Urothelium cell line (cell line): ENCODE measurements around the gene GOLGA8J.
"Not testable (repeated sequence)": the region's sequence is repeated elsewhere in the genome, so short reads cannot be mapped to it uniquely, and the experiment has no call there.

Source experiments
- DNase-seq: peaks from one replicate; pipeline ENCODE4 v3.0.0; 2011; ENCODE audit warnings: low spot score, mixed read lengths
- FAIRE-seq: peaks from 2 replicates; lab custom pipeline; 2011; peaks lifted over from hg19 to GRCh38; lab: Jason Lieb, UNC

Gene GOLGA8J

GRCh38 chr15:30073915-30074314 is 8.8 kb upstream of the GOLGA8J start:
- DNase-seq (no peak), FAIRE-seq (no peak)

GRCh38 chr15:30080816-30081215 is 1.9 kb upstream of the GOLGA8J start:
- not testable (repeated sequence) for FAIRE-seq
- peak; percentile 20 for DNase-seq

- DNase-seq, FAIRE-seq: not testable (repeated sequence)
These were observed 15.1 kb downstream of the GOLGA8J start for GRCh38 chr15:30097827-30098226.

GRCh38 chr15:30102890-30103289 is 20.1 kb downstream of the GOLGA8J start:
- not testable (repeated sequence) for DNase-seq, FAIRE-seq

DNA sequence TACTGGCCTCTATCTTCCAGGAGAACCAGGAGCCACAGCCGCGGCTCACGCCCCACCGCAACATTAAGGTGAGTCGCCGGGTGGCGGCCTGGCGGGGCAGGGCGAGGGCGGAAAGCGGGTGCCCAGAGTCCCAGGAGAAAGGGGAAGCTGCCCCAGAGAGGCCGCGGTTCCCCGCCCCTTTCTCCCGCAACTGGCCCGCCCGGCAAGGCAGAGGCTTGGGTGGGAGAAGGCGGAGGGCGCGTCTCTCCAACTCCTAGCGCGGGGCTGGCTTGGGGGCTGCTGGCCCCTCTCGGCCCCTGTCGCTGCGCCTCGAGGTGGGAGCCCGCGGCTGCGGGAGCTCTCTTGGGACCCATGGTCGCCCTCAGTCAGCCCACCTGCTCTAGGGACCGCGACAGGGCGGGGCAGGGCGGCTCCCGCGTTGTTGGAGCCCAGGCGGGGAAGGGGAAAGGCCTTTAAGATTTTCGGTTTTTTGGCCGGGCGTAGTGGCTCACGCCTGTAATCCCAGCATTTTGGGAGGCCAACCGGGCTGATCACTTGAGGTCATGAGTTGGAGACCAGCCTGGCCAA is 21.3 kb downstream of the GOLGA8J start:
- DNase-seq, FAIRE-seq: not testable (repeated sequence)

DNA sequence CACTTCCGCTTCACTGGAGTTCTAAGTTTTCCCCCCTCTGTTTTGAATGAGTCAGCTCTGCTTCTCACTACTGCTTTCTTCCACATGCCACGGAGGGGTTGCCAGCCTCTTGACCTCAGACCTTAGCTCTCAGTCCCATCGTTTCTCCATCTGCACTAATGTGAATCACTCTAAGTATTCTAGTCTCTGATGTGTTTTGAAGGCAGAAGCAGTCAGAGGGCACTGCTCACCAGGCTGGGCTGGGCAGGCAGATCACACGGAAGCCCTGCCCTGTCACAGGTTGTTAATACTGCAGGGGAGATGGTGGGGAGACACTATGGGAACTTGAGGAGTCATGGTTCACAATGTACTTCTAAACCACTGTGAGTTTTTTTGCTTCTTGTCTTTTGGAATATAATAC is 27.8 kb downstream of the GOLGA8J start:
- FAIRE-seq: not testable (repeated sequence)

GRCh38 chr15:30130066-30130465 is 47.3 kb downstream of the GOLGA8J start:
- not testable (repeated sequence) for FAIRE-seq

More for the DNA sequence above, 27.8 kb downstream of the GOLGA8J start:
- DNase-seq: not testable (repeated sequence)

GRCh38 chr15:30134751-30135150 is 52.0 kb downstream of the GOLGA8J start, which contains the start of gene GOLGA8T:
Gene GOLGA8T, plus strand, starts transcription at chr15:30135051. Its CDS starts 98 bp downstream, at chr15:30135149.
- DNase-seq, FAIRE-seq: not testable (repeated sequence)

More at GRCh38 chr15:30130066-30130465, 47.3 kb downstream of the GOLGA8J start:
- DNase-seq: not testable (repeated sequence)
